ENCODE data around the gene UNC5A. TPM values are rescaled to one million over a fixed set of nuclear protein-coding genes. Genes with fewer than 3 reads are reported as not detected.

The UNC5A gene
- total and polyA plus RNA-seq, 9 of the 15 experiments (the other 6 are each of a cell fraction or from before 2014, with no cell fraction given), result not detected

- no peak for TF ChIP-seq SIX5 (IDR thresholded peaks at IDR 0.05; ENCODE audit: borderline replicate concordance in 1 of 2, insufficient read depth in 1 of 2, low read depth in 1 of 2, low read length in 2 of 2)
- peak; percentile 9; the same call in 1 of the 2 replicates for TF ChIP-seq BHLHE40 (IDR thresholded peaks at IDR 0.05; ENCODE audit: low read length)
- no peak for TF ChIP-seq SRSF7 (optimal IDR thresholded peaks at IDR 0.05; ENCODE audit: low read depth, low read length)
- TF ChIP-seq ZNF23 (CRISPR knock-in tag; IDR thresholded peaks at IDR 0.05), result no peak
- TF ChIP-seq ZNF778 (CRISPR knock-in tag; IDR thresholded peaks at IDR 0.05), result no peak
- TF ChIP-seq NR0B1 (IDR thresholded peaks at IDR 0.05; ENCODE audit: partially characterized antibody), result no peak
- TF ChIP-seq FOXA3 (CRISPR knock-in tag; conservative IDR thresholded peaks at IDR 0.05 in 1 of 2, IDR thresholded peaks at IDR 0.05 in 1 of 2), result 0 out of 4 replicates have a peak, but pooled peaks of 1 of the 2 experiments have one; percentile 12
- 0 out of 2 replicates have a peak, but pooled peaks have one; percentile 3 for TF ChIP-seq ARID4B (CRISPR knock-in tag; IDR thresholded peaks at IDR 0.05)
- no peak for TF ChIP-seq ZNF398 (CRISPR knock-in tag; IDR thresholded peaks at IDR 0.05)
- no peak for TF ChIP-seq LEF1 (IDR thresholded peaks at IDR 0.05)
- no peak for TF ChIP-seq KAT7 (CRISPR knock-in tag; IDR thresholded peaks at IDR 0.05; ENCODE audit: borderline replicate concordance)
- no peak for TF ChIP-seq HNRNPK (IDR thresholded peaks at IDR 0.05; ENCODE audit: low read depth, low read length, poor library complexity, severe bottlenecking)
- peak; percentile 48; the same call in 1 of the 2 replicates for TF ChIP-seq MAX (CRISPR knock-in tag; IDR thresholded peaks at IDR 0.05)
- TF ChIP-seq NBN (IDR thresholded peaks at IDR 0.05; ENCODE audit: low read depth), result no peak
- TF ChIP-seq CHD4 (IDR thresholded peaks at IDR 0.05; ENCODE audit: insufficient read depth, insufficient replicate concordance, low read depth, low read length, poor library complexity, severe bottlenecking), result no peak
Observed at GRCh38 chr5:176870110-176870591, 59.8 kb downstream of the UNC5A start (continued).
